Activated CD8-positive, alpha-beta memory T cell treated with anti-CD3 and anti-CD28 coated beads for 36 hours (primary cell): ENCODE results near the gene SAMD14. TPM values are rescaled to one million over a fixed set of nuclear protein-coding genes. Genes with fewer than 3 reads are reported as not detected.
"Not testable (repeated sequence)": the region's sequence is repeated elsewhere in the genome, so short reads cannot be mapped to it uniquely, and the experiment has no call there.

Experiments
- CTCF ChIA-PET: fragments of 350-600 bp; sonication (Branson Sonifier 250); formaldehyde crosslinking; loops from one replicate; lab custom pipeline; 2021; ENCODE audit warnings: antibody characterized with exemption; lab: Charles Lee
- POLR2A ChIA-PET: fragments of 350-600 bp; sonication (Branson Sonifier 250); formaldehyde crosslinking; loops from one replicate; lab custom pipeline; 2021; ENCODE audit warnings: antibody characterized with exemption; lab: Charles Lee
- total RNA-seq, 2 experiments: library from RNA; stranded (reverse); gene quantifications; one replicate each; pipeline ENCODE4 v1.2.3, GENCODE V29; 2021

SAMD14 gene
- total RNA-seq, 2 experiments from 2014 or later, result 1.0 to 1.2 TPM

GRCh38 chr17:50062293-50063243 is 67.4 kb downstream of the SAMD14 start:
- ChIA-PET POLR2A (interaction anchor here (0.6 kb wide), 1 partner anchor 1063 kb away, joined by 5 read pairs; no protein-coding TSS in a partner anchor), CTCF (no interaction called here)

GRCh38 chr17:50061713-50062045 is 68.3 kb downstream of the SAMD14 start:
- CTCF ChIA-PET, result interaction anchor here (0.7 kb wide), 1 partner anchor 152 kb away, joined by 3 read pairs; no protein-coding TSS in a partner anchor
- POLR2A ChIA-PET, result not testable (repeated sequence)

- CTCF ChIA-PET, result interaction anchor here (0.7 kb wide), 1 partner anchor 152 kb away, joined by 3 read pairs; no protein-coding TSS in a partner anchor
- POLR2A ChIA-PET, result no interaction called here
Observed at GRCh38 chr17:50060951-50061712, 68.8 kb downstream of the SAMD14 start.

Other genes with a start within 250 kb of the SAMD14 start
- gene DLX4, start 161.0 kb downstream of the SAMD14 start, total RNA-seq, result under 1 TPM; 0.67 to 0.97 TPM
- under 1 TPM; 0.08 to 0.13 TPM for gene DLX3, start 134.9 kb downstream of the SAMD14 start, total RNA-seq
- 1 to 10 TPM; 8.0 to 8.2 TPM for gene ITGA3, start 74.0 kb downstream of the SAMD14 start, total RNA-seq
- gene PDK2, start 34.8 kb downstream of the SAMD14 start, total RNA-seq, result 10 to 100 TPM; 15.0 to 18.5 TPM
- 10 to 100 TPM; 69.6 to 70.6 TPM for gene PPP1R9B, start 20.5 kb upstream of the SAMD14 start, total RNA-seq
- gene SGCA, start 35.8 kb upstream of the SAMD14 start, total RNA-seq, result not detected
- 1 to 10 TPM in 1 of 2 experiments, under 1 TPM in 1; 0.65 to 1.0 TPM for gene COL1A1, start 71.5 kb upstream of the SAMD14 start, total RNA-seq
- not detected for gene TMEM92, start 144.3 kb upstream of the SAMD14 start, total RNA-seq
- gene XYLT2, start 216.0 kb upstream of the SAMD14 start, total RNA-seq, result 10 to 100 TPM; 32.0 to 33.7 TPM
- 10 to 100 TPM; 76.4 to 84.6 TPM for gene MRPL27, start 243.0 kb upstream of the SAMD14 start, total RNA-seq
- 10 to 100 TPM; 28.1 to 30.4 TPM for gene EME1, start 243.1 kb upstream of the SAMD14 start, total RNA-seq